ENCODE measurements around the gene STK17B. TPM values are rescaled to one million over a fixed set of nuclear protein-coding genes. Genes with fewer than 3 reads are reported as not detected.

STK17B gene
- total RNA-seq, 4 donors from 2014 or later, result 6.9 to 24.2 (median 9.4) TPM

- H3K4me3 ChIP-seq, result no peak overlapping the region
- no peaks in the 10 kb centered on the region for H3K27me3 ChIP-seq
- TF ChIP-seq POLR2A (IDR thresholded peaks at IDR 0.05; ENCODE audit: low read depth) (no peak), POLR2AphosphoS5 (IDR thresholded peaks at IDR 0.05) (no peak), CTCF (IDR thresholded peaks at IDR 0.05) (no peak), EP300 (IDR thresholded peaks at IDR 0.05) (no peak)
- no peak for DNase-seq (ENCODE audit: extremely low spot score)
- H3K36me3 ChIP-seq, result no peaks in the 10 kb centered on the region
- intact Hi-C loops (cut with DNase I), result no loop called here
- H3K9me3 ChIP-seq, result no peaks in the 10 kb centered on the region
- H3K27ac ChIP-seq (replicated peaks in 1 of 4), result no peak overlapping the region
- WGBS, result 55% methylated on average over 6 of the region's 6 CpGs
- H3K4me1 ChIP-seq, result no peaks in the 10 kb centered on the region
Observed at GRCh38 chr2:196101325-196101991, 69.9 kb downstream of the STK17B start.

GRCh38 chr2:196099916-196100315 lies 71.5 kb downstream of the STK17B start:
- no peak for DNase-seq (ENCODE audit: extremely low spot score)

GRCh38 chr2:196097864-196098660 lies 73.3 kb downstream of the STK17B start:
- no peaks in the 10 kb centered on the region for H3K9me3 ChIP-seq
- H3K27ac ChIP-seq (replicated peaks in 1 of 4), result no peak overlapping the region
- intact Hi-C loops (cut with DNase I), result no loop called here
- no peaks in the 10 kb centered on the region for H3K27me3 ChIP-seq
- TF ChIP-seq POLR2AphosphoS5 (IDR thresholded peaks at IDR 0.05) (no peak), POLR2A (IDR thresholded peaks at IDR 0.05; ENCODE audit: low read depth) (no peak), CTCF (IDR thresholded peaks at IDR 0.05) (no peak), EP300 (IDR thresholded peaks at IDR 0.05) (no peak)
- no peak overlapping the region for H3K4me3 ChIP-seq
- H3K36me3 ChIP-seq, result no peaks in the 10 kb centered on the region
- 85% methylated on average over 6 of the region's 6 CpGs for WGBS
- no peaks in the 10 kb centered on the region for H3K4me1 ChIP-seq
- no peak for DNase-seq (ENCODE audit: extremely low spot score)

More at GRCh38 chr2:196099916-196100315, 71.5 kb downstream of the STK17B start:
- H3K27ac ChIP-seq (replicated peaks in 1 of 4), result no peak overlapping the region
- no peaks in the 10 kb centered on the region for H3K4me1 ChIP-seq
- intact Hi-C loops (cut with DNase I), result no loop called here
- H3K4me3 ChIP-seq, result no peak overlapping the region
- TF ChIP-seq POLR2A (IDR thresholded peaks at IDR 0.05; ENCODE audit: low read depth) (no peak), EP300 (IDR thresholded peaks at IDR 0.05) (no peak), POLR2AphosphoS5 (IDR thresholded peaks at IDR 0.05) (no peak), CTCF (IDR thresholded peaks at IDR 0.05) (no peak)
- no peaks in the 10 kb centered on the region for H3K36me3 ChIP-seq
- H3K9me3 ChIP-seq, result no peaks in the 10 kb centered on the region
- WGBS, result 86% methylated on average over 3 of the region's 3 CpGs
- no peaks in the 10 kb centered on the region for H3K27me3 ChIP-seq

GRCh38 chr2:196096982-196097745 lies 74.2 kb downstream of the STK17B start:
- DNase-seq (ENCODE audit: extremely low spot score), result no peak
- intact Hi-C loops (cut with DNase I), result no loop called here
- H3K4me1 ChIP-seq, result no peaks in the 10 kb centered on the region
- no peaks in the 10 kb centered on the region for H3K27me3 ChIP-seq
- no peaks in the 10 kb centered on the region for H3K36me3 ChIP-seq
- no peak overlapping the region for H3K27ac ChIP-seq (replicated peaks in 1 of 4)
- TF ChIP-seq POLR2A (IDR thresholded peaks at IDR 0.05; ENCODE audit: low read depth), result no peak
- TF ChIP-seq POLR2AphosphoS5 (IDR thresholded peaks at IDR 0.05), result no peak
- no peak for TF ChIP-seq EP300 (IDR thresholded peaks at IDR 0.05)
- no peak for TF ChIP-seq CTCF (IDR thresholded peaks at IDR 0.05)
- H3K4me3 ChIP-seq, result no peak overlapping the region
- H3K9me3 ChIP-seq, result no peaks in the 10 kb centered on the region
- WGBS, result 68% methylated on average over 5 of the region's 5 CpGs
